ENCODE measurements around the gene ERO1B. TPM values are rescaled to one million over a fixed set of nuclear protein-coding genes. Genes with fewer than 3 reads are reported as not detected.

The ERO1B gene
- total and polyA plus RNA-seq, 11 donors, result 3.6 to 13.9 (median 6.9) TPM

DNA sequence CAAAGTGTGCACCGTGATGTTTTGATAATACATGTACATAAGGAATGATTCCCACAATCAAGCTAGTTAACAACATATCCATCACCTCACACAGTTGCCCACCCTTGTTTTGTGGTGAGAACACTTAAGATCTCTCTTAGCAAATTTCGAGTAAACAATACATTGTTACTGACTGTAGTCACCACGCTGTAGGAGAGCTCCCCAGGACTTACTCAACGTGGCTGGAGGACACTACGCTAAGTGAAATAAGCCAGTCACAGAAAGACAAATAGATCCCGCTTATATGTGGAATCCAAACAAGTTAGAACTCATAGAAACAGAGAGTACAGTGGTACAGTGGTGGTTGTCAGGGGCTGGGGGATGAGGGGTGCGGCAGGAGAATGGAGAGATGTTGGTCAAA is 114.6 kb downstream of the ERO1B start:
- TF ChIP-seq POLR2A (IDR thresholded peaks at IDR 0.05) (no peak), CTCF (IDR thresholded peaks at IDR 0.05) (no peak)
- H3K27me3 ChIP-seq, result no peaks in the 10 kb centered on the region
- H3K4me3 ChIP-seq, result no peak overlapping the region
- peaks cover 0 to 8% (median 0%) of the 10 kb centered on the region in 9 donors for H3K36me3 ChIP-seq
- DNase-seq (no peak), ATAC-seq (no peak)
- peaks cover 0 to 6% (median under 1%) of the 10 kb centered on the region in 12 donors for H3K9me3 ChIP-seq
- no peak overlapping the region for H3K27ac ChIP-seq
- peaks cover 0 to 31% (median 7%) of the 10 kb centered on the region in 12 donors for H3K4me1 ChIP-seq
- intact Hi-C loops (cut with DNase I), result no loop called here
- WGBS, 4 donors, result 94 to 97% (median 95%) methylated on average over 7 of the region's 7 CpGs

- H3K4me3 ChIP-seq, result no peak overlapping the region
- no peak for ATAC-seq
- intact Hi-C loops (cut with DNase I), result no loop called here
- no peak overlapping the region for H3K27ac ChIP-seq
- TF ChIP-seq CTCF (IDR thresholded peaks at IDR 0.05) (no peak), POLR2A (IDR thresholded peaks at IDR 0.05) (no peak)
- H3K27me3 ChIP-seq, result no peaks in the 10 kb centered on the region
- no peak for DNase-seq
- WGBS, 4 donors, result 88 to 93% (median 90%) methylated on average over 6 of the region's 6 CpGs
- H3K4me1 ChIP-seq, result peaks cover 0 to 31% (median 7%) of the 10 kb centered on the region in 12 donors
- peaks cover 0 to 17% (median 5%) of the 10 kb centered on the region in 12 donors for H3K9me3 ChIP-seq
- peaks cover 0 to 8% (median 0%) of the 10 kb centered on the region in 9 donors for H3K36me3 ChIP-seq
Measured at GRCh38 chr1:236166041-236166440, 115.7 kb downstream of the ERO1B start.

Other genes with a start within 250 kb of the ERO1B start
- 100 to 1,000 TPM in 2 of 9 donors, 10 to 100 TPM in 7; 33.3 to 157 (median 61.7) TPM for gene NID1, start 216.9 kb downstream of the ERO1B start, total RNA-seq
- gene NID1, start 216.9 kb downstream of the ERO1B start, polyA plus RNA-seq, result 10 to 100 TPM; 19.4 to 89.6 TPM
- gene GPR137B, start 139.4 kb downstream of the ERO1B start, total RNA-seq, result 10 to 100 TPM; 27.7 to 49.8 (median 48.4) TPM
- gene GPR137B, start 139.4 kb downstream of the ERO1B start, polyA plus RNA-seq, result 10 to 100 TPM; 14.9 to 37.4 TPM
- 1 to 10 TPM in 8 of 9 donors, under 1 TPM in 1; 0.81 to 2.9 (median 2.2) TPM for gene EDARADD, start 112.3 kb upstream of the ERO1B start, total RNA-seq
- gene EDARADD, start 112.3 kb upstream of the ERO1B start, polyA plus RNA-seq, result under 1 TPM; 0.35 to 0.91 TPM
- 100 to 1,000 TPM in 4 of 9 donors, 10 to 100 TPM in 5; 69.3 to 114 (median 94.8) TPM for gene LGALS8, start 242.0 kb upstream of the ERO1B start, total RNA-seq
- 10 to 100 TPM; 45.3 to 83.2 TPM for gene LGALS8, start 242.0 kb upstream of the ERO1B start, polyA plus RNA-seq